Adipocyte (in vitro differentiated cells): Measurements from ENCODE around the gene FHAD1.

Source experiments
- DNase-seq: peaks from one replicate; pipeline ENCODE4 v3.0.0-alpha.2; 2015; ENCODE audit warnings: low read depth
- H3K27me3 ChIP-seq: replicated peaks from 2 replicates; pipeline ENCODE4 v1.7.0; 2013; ENCODE audit warnings: mild to moderate bottlenecking, low read length, moderate library complexity; ENCODE audit not compliant: control insufficient read depth, insufficient read depth
- H3K36me3 ChIP-seq: 2 replicates; pipeline ENCODE4 v1.7.0; 2013; ENCODE audit warnings: low read length, mild to moderate bottlenecking, moderate library complexity; ENCODE audit not compliant: control insufficient read depth, insufficient read depth, severe bottlenecking
- H3K4me1 ChIP-seq: 2 replicates; pipeline ENCODE4 v1.7.0; 2013; ENCODE audit warnings: mild to moderate bottlenecking, low read length, moderate library complexity; ENCODE audit not compliant: control insufficient read depth, insufficient read depth
- H3K4me3 ChIP-seq: 2 replicates; pipeline ENCODE4 v1.7.0; 2013; ENCODE audit warnings: mild to moderate bottlenecking, low read length, moderate library complexity
- H3K9ac ChIP-seq: 2 replicates; pipeline ENCODE4 v1.7.0; 2013; ENCODE audit warnings: mild to moderate bottlenecking, low read length, moderate library complexity
- H3K9me3 ChIP-seq: 2 replicates; pipeline ENCODE4 v1.7.0; 2013; ENCODE audit warnings: mild to moderate bottlenecking, low read length, moderate library complexity; ENCODE audit not compliant: control insufficient read depth

The FHAD1 gene

GRCh38 chr1:15272009-15272781 is 25.2 kb downstream of the FHAD1 start:
- no peaks in the 10 kb centered on the region for H3K36me3 ChIP-seq
- H3K9me3 ChIP-seq: no peaks in the 10 kb centered on the region
- H3K9ac ChIP-seq: no peak overlapping the region
- no peak overlapping the region for H3K4me3 ChIP-seq
- DNase-seq: peak; percentile 93
- no peaks in the 10 kb centered on the region for H3K4me1 ChIP-seq
- H3K27me3 ChIP-seq: peaks cover 56% of the 10 kb centered on the region

GRCh38 chr1:15272782-15273127 is 25.7 kb downstream of the FHAD1 start:
- Histone ChIP-seq H3K4me3 (no peak overlapping the region), H3K9ac (no peak overlapping the region), H3K9me3 (no peaks in the 10 kb centered on the region), H3K27me3 (peaks cover 62% of the 10 kb centered on the region), H3K4me1 (no peaks in the 10 kb centered on the region), H3K36me3 (no peaks in the 10 kb centered on the region)
- DNase-seq: no peak

- H3K4me3 ChIP-seq: no peak overlapping the region
- no peaks in the 10 kb centered on the region for H3K4me1 ChIP-seq
- no peak for DNase-seq
- no peak overlapping the region for H3K9ac ChIP-seq
- H3K36me3 ChIP-seq: no peaks in the 10 kb centered on the region
- peaks cover 67% of the 10 kb centered on the region for H3K27me3 ChIP-seq
- no peaks in the 10 kb centered on the region for H3K9me3 ChIP-seq
These were observed 26.3 kb downstream of the FHAD1 start for GRCh38 chr1:15273274-15273673.

GRCh38 chr1:15275921-15276683 is 29.1 kb downstream of the FHAD1 start:
- no peaks in the 10 kb centered on the region for H3K36me3 ChIP-seq
- H3K27me3 ChIP-seq: peaks cover 82% of the 10 kb centered on the region
- H3K4me1 ChIP-seq: no peaks in the 10 kb centered on the region
- no peak for DNase-seq
- no peak overlapping the region for H3K9ac ChIP-seq
- H3K9me3 ChIP-seq: no peaks in the 10 kb centered on the region
- H3K4me3 ChIP-seq: no peak overlapping the region

GRCh38 chr1:15276691-15277446 is 29.8 kb downstream of the FHAD1 start:
- H3K9ac ChIP-seq: no peak overlapping the region
- DNase-seq: no peak
- no peaks in the 10 kb centered on the region for H3K4me1 ChIP-seq
- peaks cover 83% of the 10 kb centered on the region for H3K27me3 ChIP-seq
- H3K4me3 ChIP-seq: no peak overlapping the region
- no peaks in the 10 kb centered on the region for H3K36me3 ChIP-seq
- no peaks in the 10 kb centered on the region for H3K9me3 ChIP-seq

- peaks cover 80% of the 10 kb centered on the region for H3K27me3 ChIP-seq
- no peak for DNase-seq
- no peak overlapping the region for H3K9ac ChIP-seq
These were observed 30.4 kb downstream of the FHAD1 start for GRCh38 chr1:15277447-15277838.

GRCh38 chr1:15277933-15278332 is 30.9 kb downstream of the FHAD1 start:
- Histone ChIP-seq H3K9me3 (no peaks in the 10 kb centered on the region), H3K4me3 (no peak overlapping the region), H3K36me3 (no peaks in the 10 kb centered on the region), H3K4me1 (no peaks in the 10 kb centered on the region), H3K9ac (no peak overlapping the region), H3K27me3 (peaks cover 77% of the 10 kb centered on the region)
- no peak for DNase-seq

More at GRCh38 chr1:15277447-15277838, 30.4 kb downstream of the FHAD1 start:
- Histone ChIP-seq H3K4me3 (no peak overlapping the region), H3K4me1 (no peaks in the 10 kb centered on the region), H3K9me3 (no peaks in the 10 kb centered on the region), H3K36me3 (no peaks in the 10 kb centered on the region)

- Histone ChIP-seq H3K4me3 (no peak overlapping the region), H3K4me1 (no peaks in the 10 kb centered on the region), H3K36me3 (no peaks in the 10 kb centered on the region), H3K9ac (no peak overlapping the region), H3K27me3 (peaks cover 60% of the 10 kb centered on the region), H3K9me3 (no peaks in the 10 kb centered on the region)
- DNase-seq: no peak
These were observed 32.7 kb downstream of the FHAD1 start for GRCh38 chr1:15279576-15280230.

GRCh38 chr1:15280416-15280815 is 33.4 kb downstream of the FHAD1 start:
- peaks cover 57% of the 10 kb centered on the region for H3K27me3 ChIP-seq
- DNase-seq: no peak
- no peaks in the 10 kb centered on the region for H3K36me3 ChIP-seq

GRCh38 chr1:15282038-15282437 is 35.0 kb downstream of the FHAD1 start:
- H3K36me3 ChIP-seq: no peaks in the 10 kb centered on the region
- no peaks in the 10 kb centered on the region for H3K4me1 ChIP-seq
- DNase-seq: no peak
- no peaks in the 10 kb centered on the region for H3K9me3 ChIP-seq
- H3K9ac ChIP-seq: no peak overlapping the region
- H3K27me3 ChIP-seq: peaks cover 48% of the 10 kb centered on the region
- no peak overlapping the region for H3K4me3 ChIP-seq

More at GRCh38 chr1:15280416-15280815, 33.4 kb downstream of the FHAD1 start:
- Histone ChIP-seq H3K4me1 (no peaks in the 10 kb centered on the region), H3K4me3 (no peak overlapping the region), H3K9me3 (no peaks in the 10 kb centered on the region), H3K9ac (no peak overlapping the region)
